HCT116 (cell line): ENCODE results near the gene GMPR2. TPM values are rescaled to one million over a fixed set of nuclear protein-coding genes. Genes with fewer than 3 reads are reported as not detected.

Source experiments
- ATAC-seq: fragments of 200-7000 bp; cut with Tn5 transposase; 2 replicates; pipeline ENCODE4 v1.9.1; 2020; ENCODE audit warnings: mild to moderate bottlenecking, moderate library complexity
- BruUV-seq: library from RNA; stranded (reverse); fragments of 400-500 nt; replicated peaks from 2 replicates; lab custom pipeline; 2021; lab: Mats Ljungman, UMichigan
- CTCF ChIA-PET: fragments of 300-600 bp; sonication (Branson Sonifier 250); formaldehyde crosslinking; loops from one replicate; lab custom pipeline; 2021; ENCODE audit warnings: antibody characterized with exemption; lab: Charles Lee
- POLR2A ChIA-PET: fragments of 300-600, 350-600 bp; sonication (Branson Sonifier 250); formaldehyde crosslinking; loops from one replicate; lab custom pipeline; 2021; ENCODE audit warnings: antibody characterized with exemption; lab: Charles Lee
- RAD21 ChIA-PET, 2 experiments: fragments of 300-600 bp; sonication (Branson Sonifier 250); formaldehyde crosslinking; loops; one replicate each; lab custom pipeline; 2023; ENCODE audit warnings: low total read pairs in 2 of 2; ENCODE audit not compliant: uncharacterized antibody in 2 of 2, unreplicated experiment in 2 of 2, low non-redundant PET in 1 of 2; lab: Charles Lee
- DNase-seq: peaks from one replicate; pipeline ENCODE4 v3.0.0-alpha.2; 2010; ENCODE audit warnings: low read depth, low spot score
- H2AFZ ChIP-seq: fragments of 200-600 bp; shearing (Covaris generic), sonication (generic); 2 replicates; pipeline ENCODE4 v1.6.1; 2017; ENCODE audit warnings: low read depth, mixed run types, mixed read lengths, antibody characterized with exemption, low read length; ENCODE audit not compliant: poor library complexity, severe bottlenecking
- H3K27ac ChIP-seq: 2 replicates; pipeline ENCODE4 v1.5.1; 2012; ENCODE audit warnings: low read depth, low read length
- H3K27me3 ChIP-seq: fragments of 200-600 bp; sonication (generic); 2 replicates; pipeline ENCODE4 v1.6.1; 2016; ENCODE audit warnings: mixed run types, low read length, mixed read lengths; ENCODE audit not compliant: insufficient read depth
- H3K36me3 ChIP-seq, 2 experiments: fragments of 200-500 bp in 1 of 2; fragments of 200-600 bp in 1 of 2; sonication (Bioruptor generic) in 1 of 2; sonication (generic) in 1 of 2; 2 replicates each; pipeline versions ENCODE4 v1.5.1 to v1.6.1; 2014 to 2016; ENCODE audit warnings: low read length in 2 of 2, inconsistent platforms in 1 of 2, mixed read lengths in 1 of 2, mixed run types in 1 of 2; ENCODE audit not compliant: insufficient read depth in 2 of 2, control insufficient read depth in 1 of 2
- H3K4me1 ChIP-seq, 2 experiments: fragments of 200-600 bp in 1 of 2; sonication (generic) in 1 of 2; 2 replicates each; pipeline versions ENCODE4 v1.5.1 to v1.6.1; 2012 to 2017; ENCODE audit warnings: low read length in 2 of 2, inconsistent platforms in 1 of 2, mild to moderate bottlenecking in 1 of 2, mixed read lengths in 1 of 2, mixed run types in 1 of 2, moderate library complexity in 1 of 2; ENCODE audit not compliant: insufficient read depth in 2 of 2, control insufficient read depth in 1 of 2
- H3K4me2 ChIP-seq: fragments of 200-600 bp; sonication (generic); 2 replicates; pipeline ENCODE4 v1.6.1; 2017; ENCODE audit warnings: mixed run types, low read length, mixed read lengths
- H3K4me3 ChIP-seq, 2 experiments: fragments of 200-600 bp in 1 of 2; sonication (generic) in 1 of 2; replicated peaks in 1 of 2; 2 replicates each; pipeline ENCODE4 v1.5.1; 2011 to 2016; ENCODE audit warnings: low read length in 2 of 2, control low read depth in 1 of 2, low read depth in 1 of 2, mild to moderate bottlenecking in 1 of 2, mixed read lengths in 1 of 2, mixed run types in 1 of 2
- H3K79me2 ChIP-seq: fragments of 200-600 bp; sonication (generic); 2 replicates; pipeline ENCODE4 v1.6.1; 2017; ENCODE audit warnings: mild to moderate bottlenecking, mixed run types, low read length, moderate library complexity, mixed read lengths; ENCODE audit not compliant: insufficient read depth
- H3K9ac ChIP-seq: fragments of 200-600 bp; sonication (generic); 2 replicates; pipeline ENCODE4 v1.6.1; 2016; ENCODE audit warnings: low read length, mixed read lengths
- H3K9me2 ChIP-seq: fragments of 200-600 bp; sonication (generic), shearing (Covaris generic); 2 replicates; pipeline ENCODE4 v1.6.1; 2017; ENCODE audit warnings: mixed run types, mild to moderate bottlenecking, moderate library complexity; ENCODE audit not compliant: insufficient read depth
- H3K9me3 ChIP-seq, 2 experiments: fragments of 200-500 bp in 1 of 2; fragments of 200-600 bp in 1 of 2; sonication (Bioruptor generic) in 1 of 2; sonication (generic) in 1 of 2; 2 replicates each; pipeline ENCODE4 v1.6.1; 2014 to 2017; ENCODE audit warnings: low read length in 2 of 2, mixed read lengths in 2 of 2, inconsistent platforms in 1 of 2, low read depth in 1 of 2, mild to moderate bottlenecking in 1 of 2, mixed run types in 1 of 2, moderate library complexity in 1 of 2; ENCODE audit not compliant: control insufficient read depth in 1 of 2, insufficient read depth in 1 of 2
- H4K20me1 ChIP-seq: fragments of 200-600 bp; sonication (generic), shearing (Covaris generic); 2 replicates; pipeline ENCODE4 v1.6.1; 2017; ENCODE audit warnings: mixed run types, mild to moderate bottlenecking, moderate library complexity; ENCODE audit not compliant: insufficient read depth
- ATF3 ChIP-seq: IDR thresholded peaks from 2 replicates; pipeline ENCODE4 v1.6.1; 2012
- CBX3 ChIP-seq: IDR thresholded peaks from 2 replicates; pipeline ENCODE4 v1.6.1; 2012; ENCODE audit warnings: low read depth
- CTCF ChIP-seq, 3 experiments: fragments of 200-600 bp in 1 of 3; sonication (generic) in 1 of 3; IDR thresholded peaks in 2 of 3; conservative IDR thresholded peaks in 1 of 3; 2 replicates each; pipeline ENCODE4 v1.5.1; 2012 to 2017; ENCODE audit warnings: low read depth in 2 of 3, low read length in 2 of 3, antibody characterized with exemption in 1 of 3, borderline replicate concordance in 1 of 3, control low read depth in 1 of 3, mild to moderate bottlenecking in 1 of 3, mixed read lengths in 1 of 3, mixed run types in 1 of 3, moderate library complexity in 1 of 3; ENCODE audit not compliant: insufficient read depth in 1 of 3
- EGR1 ChIP-seq: IDR thresholded peaks from 2 replicates; pipeline ENCODE4 v1.6.1; 2012; ENCODE audit warnings: low read depth
- ELF1 ChIP-seq: IDR thresholded peaks from 2 replicates; pipeline ENCODE4 v1.6.1; 2012; ENCODE audit warnings: low read depth, borderline replicate concordance
- EZH2 ChIP-seq: fragments of 200-600 bp; sonication (generic); IDR thresholded peaks from 2 replicates; pipeline ENCODE4 v1.6.1; 2017; ENCODE audit warnings: antibody characterized with exemption, mixed run types
- EZH2phosphoT487 ChIP-seq: fragments of 200-600 bp; IDR thresholded peaks from 2 replicates; pipeline ENCODE4 v1.6.1; 2018; ENCODE audit warnings: antibody characterized with exemption, borderline replicate concordance
- JUND ChIP-seq: IDR thresholded peaks from 2 replicates; pipeline ENCODE4 v1.6.1; 2012
- MAX ChIP-seq: IDR thresholded peaks from 2 replicates; pipeline ENCODE4 v1.6.1; 2012
- POLR2A ChIP-seq: IDR thresholded peaks from 2 replicates; pipeline ENCODE4 v1.7.0; 2011; ENCODE audit warnings: borderline replicate concordance; ENCODE audit not compliant: insufficient read depth, insufficient read length; ENCODE audit errors: extremely low read depth
- POLR2AphosphoS5 ChIP-seq: IDR thresholded peaks from 2 replicates; pipeline ENCODE4 v1.6.1; 2011; ENCODE audit warnings: mild to moderate bottlenecking, low read depth, low read length, moderate library complexity
- SIN3A ChIP-seq: IDR thresholded peaks from 2 replicates; pipeline ENCODE4 v1.6.1; 2012; ENCODE audit warnings: low read depth
- SP1 ChIP-seq: IDR thresholded peaks from 2 replicates; pipeline ENCODE4 v1.6.1; 2012; ENCODE audit warnings: low read depth
- SRF ChIP-seq: IDR thresholded peaks from 2 replicates; pipeline ENCODE4 v1.6.1; 2012; ENCODE audit warnings: low read depth
- ZBTB33 ChIP-seq: IDR thresholded peaks from 2 replicates; pipeline ENCODE4 v1.6.1; 2011; ENCODE audit warnings: mild to moderate bottlenecking, low read length, moderate library complexity; ENCODE audit not compliant: insufficient replicate concordance; ENCODE audit errors: extremely low read depth
- ZFX ChIP-seq: fragments of 450-650 bp; IDR thresholded peaks from 2 replicates; pipeline ENCODE4 v1.6.1; 2017
- intact Hi-C: fragments of 100-400 bp; cut with micrococcal nuclease; formaldehyde crosslinking; loops from 2 replicates; pipeline ENCODE4 v1.10.0; 2022
- total RNA-seq: library from RNA; stranded (reverse); gene quantifications from one replicate; pipeline ENCODE4 v1.2.1, GENCODE V29; 2021; ENCODE audit not compliant: unreplicated experiment

Gene GMPR2
- total RNA-seq, 1 experiment from 2014 or later = 66.9 TPM

GRCh38 chr14:24212924-24213865, 19.5 kb upstream of the GMPR2 start, which contains the start of gene CHMP4A:
TSS of gene CHMP4A (minus strand) at chr14:24213488. CDS start at chr14:24213439, 49 bp downstream.
- H3K4me3 ChIP-seq = peak within 1 kb of the TSS; percentile 51 to 89

More at GRCh38 chr14:24212924-24213865, 19.5 kb upstream of the GMPR2 start, which contains the start of gene CHMP4A:
- H3K27ac ChIP-seq = peak within 1 kb of the TSS; percentile 96
- H3K9me2 ChIP-seq = no peaks in the 10 kb centered on the region
- H3K79me2 ChIP-seq = peaks cover 11% of the 10 kb centered on the region; the same call in 1 of the 2 replicates
- peak; percentile 89 for ATAC-seq
- peaks cover 9 to 18% of the 10 kb centered on the region in 2 experiments; a peak in 2 of 4 replicates for H3K36me3 ChIP-seq
- no peaks in the 10 kb centered on the region for H3K27me3 ChIP-seq
- H3K4me2 ChIP-seq = peak within 1 kb of the TSS; percentile 87
- H4K20me1 ChIP-seq = no peaks in the 10 kb centered on the region
- peak within 1 kb of the TSS; percentile 96 for H3K9ac ChIP-seq
- intact Hi-C loops = loop anchor here (5.0 to 10.0 kb wide), 2 partner anchors 101 to 222 kb away; partner anchors contain the start of genes DCAF11 and NRL
- ChIA-PET CTCF (interaction anchor here (0.6 to 2.6 kb wide), 7 partner anchors 29 to 155 kb away, joined by 3 to 9 read pairs (median 4); partner anchors contain the start of genes CIDEB, IRF9 and TINF2), POLR2A (interaction anchor here (0.7 to 1.5 kb wide), 10 partner anchors 13 to 218 kb away, joined by 3 to 8 read pairs (median 4); partner anchors contain the start of genes DHRS1, IPO4, IRF9 and NOP9), RAD21 (interaction anchor here in 1 of 2 experiments (1.0 kb wide), 1 partner anchor 30 kb away, joined by 3 read pairs; the partner anchor contains the start of gene TINF2)
- no peak for TF ChIP-seq CBX3
- TF ChIP-seq ELF1 = peak; percentile 95
- peak; percentile 77 for TF ChIP-seq POLR2A
- peak; percentile 89 for TF ChIP-seq MAX
- TF ChIP-seq ZFX = no peak
- TF ChIP-seq EZH2phosphoT487 = no peak
- 0 out of 6 replicates have a peak, but pooled peaks of 1 of the 3 experiments have one; percentile 12 for TF ChIP-seq CTCF (IDR thresholded peaks at IDR 0.05 in 2 of 3, conservative IDR thresholded peaks at IDR 0.05 in 1 of 3; ENCODE audit: borderline replicate concordance in 1 of 3, insufficient read depth in 1 of 3, low read depth in 2 of 3, low read length in 2 of 3)
- no peak; the same call in 1 of the 2 replicates for TF ChIP-seq JUND
- TF ChIP-seq POLR2AphosphoS5 = peak; percentile 90
- TF ChIP-seq SP1 = peak; percentile 93
- TF ChIP-seq ATF3 = no peak
- TF ChIP-seq EZH2 = no peak
- TF ChIP-seq SIN3A = peak; percentile 85
- peak; percentile 85 for TF ChIP-seq ZBTB33
- TF ChIP-seq EGR1 = peak; percentile 67; the same call in 1 of the 2 replicates
- TF ChIP-seq SRF = peak; percentile 82
- H3K4me1 ChIP-seq = peaks cover 22 to 29% of the 10 kb centered on the region in 2 experiments
- BruUV-seq = no TSS peak
- no peak within 1 kb of the TSS for H2AFZ ChIP-seq
- H3K9me3 ChIP-seq = no peaks in the 10 kb centered on the region
- peak; percentile 95 for DNase-seq
